B cell (primary cell): Measurements from ENCODE around the gene TIPIN. TPM values are rescaled to one million over a fixed set of nuclear protein-coding genes. Genes with fewer than 3 reads are reported as not detected.

Experiments
- ATAC-seq: fragments of 200-7000 bp; cut with Tn5 transposase; one replicate; pipeline ENCODE4 v1.10.0; 2021; ENCODE audit warnings: low read depth, mild to moderate bottlenecking, moderate number of reproducible peaks, moderate library complexity
- CTCF ChIA-PET: fragments of 350-600 bp; sonication (Branson Sonifier 250); formaldehyde crosslinking; loops from one replicate; lab custom pipeline; 2021; ENCODE audit warnings: antibody characterized with exemption, inconsistent platforms; lab: Charles Lee
- POLR2A ChIA-PET: fragments of 350-600 bp; sonication (Branson Sonifier 250); formaldehyde crosslinking; loops from one replicate; lab custom pipeline; 2021; ENCODE audit warnings: antibody characterized with exemption; lab: Charles Lee
- DNase-seq: peaks from one replicate; pipeline ENCODE4 v3.0.0; 2013
- H2AFZ ChIP-seq: 2 replicates; pipeline ENCODE4 v1.6.1; 2012; ENCODE audit warnings: mild to moderate bottlenecking, low read depth, low read length; ENCODE audit not compliant: insufficient read depth, poor library complexity, severe bottlenecking
- H3K27ac ChIP-seq, 2 donors: 1 replicate in 1 of 2; 2 replicates in 1 of 2; pipeline ENCODE4 v1.5.1; 2012 to 2013; ENCODE audit warnings: low read length in 2 of 2, mild to moderate bottlenecking in 2 of 2, moderate library complexity in 1 of 2
- H3K27me3 ChIP-seq, 4 experiments: fragments of 200-600 bp in 1 of 4; sonication (generic) in 1 of 4; replicated peaks in 1 of 4; 1 replicate in 2 of 4; 2 replicates in 2 of 4; pipeline versions ENCODE4 v1.6.1 to v1.7.0; 2013 to 2016; ENCODE audit warnings: low read length in 3 of 4, mild to moderate bottlenecking in 2 of 4, mixed read lengths in 1 of 4, moderate library complexity in 1 of 4; ENCODE audit not compliant: insufficient read depth in 4 of 4, control insufficient read depth in 3 of 4; ENCODE audit errors: control extremely low read depth in 1 of 4
- H3K36me3 ChIP-seq, 2 experiments: replicated peaks in 1 of 2; 1 replicate in 1 of 2; 2 replicates in 1 of 2; pipeline versions ENCODE4 v1.6.1 to v1.7.1; 2013; ENCODE audit warnings: low read length in 1 of 2; ENCODE audit not compliant: insufficient read depth in 2 of 2, control insufficient read depth in 1 of 2; ENCODE audit errors: control extremely low read depth in 1 of 2, extremely low read depth in 1 of 2
- H3K4me1 ChIP-seq, 2 donors: fragments of 200-600 bp in 1 of 2; sonication (generic) in 1 of 2; 1 replicate in 1 of 2; 2 replicates in 1 of 2; pipeline versions ENCODE4 v1.5.1 to v1.6.1; 2013 to 2017; ENCODE audit warnings: low read length in 2 of 2; ENCODE audit not compliant: control insufficient read depth in 2 of 2, insufficient read depth in 2 of 2
- H3K4me2 ChIP-seq: replicated peaks from 2 replicates; pipeline ENCODE3; 2012; ENCODE audit warnings: mild to moderate bottlenecking, low read depth, low read length; ENCODE audit not compliant: poor library complexity, severe bottlenecking
- H3K4me3 ChIP-seq, 5 experiments: fragments of 200-600 bp in 1 of 5; sonication (generic) in 1 of 5; 1 replicate in 3 of 5; 2 replicates in 2 of 5; pipeline versions ENCODE4 v1.5.1 to v1.7.0; 2011 to 2016; ENCODE audit warnings: low read length in 4 of 5, mild to moderate bottlenecking in 4 of 5, low read depth in 2 of 5, control low read depth in 1 of 5, moderate library complexity in 1 of 5; ENCODE audit not compliant: insufficient read depth in 1 of 5; ENCODE audit errors: control extremely low read depth in 1 of 5, extremely low read depth in 1 of 5
- H3K79me2 ChIP-seq: fragments of 200-600 bp; sonication (generic); one replicate; pipeline ENCODE4 v1.6.0; 2016; ENCODE audit warnings: low read length; ENCODE audit not compliant: control insufficient read depth, insufficient read depth
- H3K9ac ChIP-seq: fragments of 200-600 bp; sonication (generic); 2 replicates; pipeline ENCODE4 v1.6.1; 2017; ENCODE audit warnings: mild to moderate bottlenecking, low read length, moderate library complexity
- H3K9me3 ChIP-seq, 3 donors: one replicate each; pipeline versions ENCODE4 v1.6.1 to v1.7.1; 2013; ENCODE audit warnings: low read length in 2 of 3; ENCODE audit not compliant: control insufficient read depth in 2 of 3, insufficient read depth in 1 of 3; ENCODE audit errors: control extremely low read depth in 1 of 3
- H4K20me1 ChIP-seq: 2 replicates; pipeline ENCODE4 v1.6.0; 2012; ENCODE audit warnings: mild to moderate bottlenecking, low read length; ENCODE audit not compliant: insufficient read depth, control insufficient read depth, poor library complexity, severe bottlenecking
- H3K27ac Mint-ChIP-seq: one replicate; pipeline ENCODE4 v1.8.0; 2021; ENCODE audit warnings: mixed read lengths
- H3K27me3 Mint-ChIP-seq: one replicate; pipeline ENCODE4 v1.8.0; 2021; ENCODE audit warnings: mixed read lengths
- H3K4me1 Mint-ChIP-seq: one replicate; pipeline ENCODE4 v1.8.0; 2021; ENCODE audit warnings: mixed read lengths
- H3K4me3 Mint-ChIP-seq: one replicate; pipeline ENCODE4 v1.8.0; 2021; ENCODE audit warnings: mixed read lengths
- H3K9me3 Mint-ChIP-seq: one replicate; pipeline ENCODE4 v1.8.0; 2022; ENCODE audit warnings: mixed read lengths; ENCODE audit not compliant: insufficient read depth
- CTCF ChIP-seq: fragments of 200-600 bp; IDR thresholded peaks from one replicate; pipeline ENCODE4 v1.8.0; 2022; ENCODE audit warnings: antibody characterized with exemption, mild to moderate bottlenecking
- EZH2 ChIP-seq: IDR thresholded peaks from 2 replicates; pipeline ENCODE4 v1.6.1; 2012; ENCODE audit warnings: borderline replicate concordance, low read depth, mild to moderate bottlenecking, moderate library complexity, low read length; ENCODE audit not compliant: insufficient read depth, poor library complexity, severe bottlenecking
- WGBS: methylation state at CpG from one replicate; pipeline ENCODE4 v1.1.5; 2013; ENCODE audit warnings: missing lambda C conversion rate; ENCODE audit not compliant: insufficient coverage; 5-methylcytosine and 5-hydroxymethylcytosine counted together
- intact Hi-C: fragments of 100-400 bp; cut with micrococcal nuclease; formaldehyde crosslinking; loops from one replicate; pipeline ENCODE4 v1.10.0; 2022
- polyA plus RNA-seq: library from polyadenylated mRNA; depleted of rRNA; stranded (reverse); fragments of >200 nt; gene quantifications from 2 replicates; pipeline ENCODE4 v1.2.3, GENCODE V29; 2012
- total RNA-seq, 2 donors: library from RNA; stranded (reverse); fragments of 120-200 nt in 1 of 2; gene quantifications; 1 replicate in 1 of 2; 2 replicates in 1 of 2; pipeline versions ENCODE4 v1.2.3 to v1.2.4, GENCODE V29; 2013 to 2022

TIPIN gene
- total and polyA plus RNA-seq, 2 donors (not counting 1 experiment from before 2014, with no cell fraction given): 4.1 to 8.8 TPM

GRCh38 chr15:66378814-66379430 is 22.4 kb upstream of the TIPIN start:
- H3K27me3 ChIP-seq: no peaks in the 10 kb centered on the region
- WGBS: 95% methylated on average over 6 of the region's 7 CpGs
- peaks cover 2% of the 10 kb centered on the region for H3K9me3 Mint-ChIP-seq
- H3K9ac ChIP-seq: no peak overlapping the region
- no peaks in the 10 kb centered on the region for H4K20me1 ChIP-seq
- no peak for ATAC-seq
- no peak for DNase-seq
- no peaks in the 10 kb centered on the region for H3K4me1 ChIP-seq
- no peaks in the 10 kb centered on the region for H3K79me2 ChIP-seq
- H3K27ac ChIP-seq: no peak overlapping the region
- ChIA-PET POLR2A (no interaction called here), CTCF (no interaction called here)
- no peak overlapping the region for H3K4me2 ChIP-seq
- no peak overlapping the region for H2AFZ ChIP-seq
- no peaks in the 10 kb centered on the region for H3K4me1 Mint-ChIP-seq
- no peak overlapping the region for H3K27ac Mint-ChIP-seq
- H3K36me3 ChIP-seq: no peaks in the 10 kb centered on the region
- no peak overlapping the region for H3K4me3 ChIP-seq
- peaks cover 0 to 8% (median 2%) of the 10 kb centered on the region in 3 donors for H3K9me3 ChIP-seq
- intact Hi-C loops: no loop called here
- TF ChIP-seq CTCF (no peak), EZH2 (no peak)
- H3K27me3 Mint-ChIP-seq: no peaks in the 10 kb centered on the region
- H3K4me3 Mint-ChIP-seq: no peak overlapping the region

GRCh38 chr15:66374179-66374578 is 17.7 kb upstream of the TIPIN start:
- no peaks in the 10 kb centered on the region for H3K36me3 ChIP-seq
- H4K20me1 ChIP-seq: no peaks in the 10 kb centered on the region
- ChIA-PET CTCF (interaction anchor here (0.5 to 1.1 kb wide), 2 partner anchors 16 to 93 kb away, joined by 3 to 5 read pairs; no protein-coding TSS in a partner anchor), POLR2A (interaction anchor here (0.7 kb wide), 1 partner anchor 648 kb away, joined by 4 read pairs; no protein-coding TSS in a partner anchor)
- no peak for DNase-seq
- Mint-ChIP-seq H3K9me3 (peaks cover 2% of the 10 kb centered on the region), H3K27me3 (no peaks in the 10 kb centered on the region), H3K4me3 (no peak overlapping the region), H3K27ac (no peak overlapping the region), H3K4me1 (peaks cover 11% of the 10 kb centered on the region)
- no peak overlapping the region for H3K27ac ChIP-seq
- intact Hi-C loops: no loop called here
- no peaks in the 10 kb centered on the region for H3K79me2 ChIP-seq
- H3K4me1 ChIP-seq: peaks cover 10% of the 10 kb centered on the region in 2 donors
- H3K4me3 ChIP-seq: no peak overlapping the region
- H3K9me3 ChIP-seq: peaks cover 0 to 8% (median 2%) of the 10 kb centered on the region in 3 donors
- H3K27me3 ChIP-seq: no peaks in the 10 kb centered on the region
- H2AFZ ChIP-seq: no peak overlapping the region
- TF ChIP-seq EZH2 (no peak), CTCF (no peak)
- no CpG with 5 or more reads among the region's 4 CpGs for WGBS
- no peak for ATAC-seq
- H3K9ac ChIP-seq: no peak overlapping the region
- H3K4me2 ChIP-seq: no peak overlapping the region
